Fibroblast of the aortic adventitia (primary cell): Measurements from ENCODE around the gene LRP1B. TPM values are rescaled to one million over a fixed set of nuclear protein-coding genes. Genes with fewer than 3 reads are reported as not detected.

ENCODE experiments used
- DNase-seq: peaks from one replicate; pipeline ENCODE4 v3.0.0-alpha.2; 2010; ENCODE audit warnings: low read depth
- H3K4me3 ChIP-seq: 2 replicates; pipeline ENCODE4 v1.5.1; 2011; ENCODE audit warnings: low read depth, mild to moderate bottlenecking, control low read depth, low read length, moderate library complexity
- total RNA-seq: library from RNA; depleted of rRNA; stranded (reverse); fragments of >200 nt; gene quantifications from 2 replicates; pipeline ENCODE4 v1.2.3, GENCODE V29; 2012; ENCODE audit warnings: low replicate concordance
- TF ChIP-seq, protein P1 (sequence below): IDR thresholded peaks from 2 replicates; pipeline ENCODE4 v1.5.1; 2011; ENCODE audit warnings: mild to moderate bottlenecking, low read length, control low read depth, inconsistent platforms; ENCODE audit not compliant: insufficient read depth

Gene LRP1B
- total RNA-seq, 1 donor = 0.36 TPM

DNA sequence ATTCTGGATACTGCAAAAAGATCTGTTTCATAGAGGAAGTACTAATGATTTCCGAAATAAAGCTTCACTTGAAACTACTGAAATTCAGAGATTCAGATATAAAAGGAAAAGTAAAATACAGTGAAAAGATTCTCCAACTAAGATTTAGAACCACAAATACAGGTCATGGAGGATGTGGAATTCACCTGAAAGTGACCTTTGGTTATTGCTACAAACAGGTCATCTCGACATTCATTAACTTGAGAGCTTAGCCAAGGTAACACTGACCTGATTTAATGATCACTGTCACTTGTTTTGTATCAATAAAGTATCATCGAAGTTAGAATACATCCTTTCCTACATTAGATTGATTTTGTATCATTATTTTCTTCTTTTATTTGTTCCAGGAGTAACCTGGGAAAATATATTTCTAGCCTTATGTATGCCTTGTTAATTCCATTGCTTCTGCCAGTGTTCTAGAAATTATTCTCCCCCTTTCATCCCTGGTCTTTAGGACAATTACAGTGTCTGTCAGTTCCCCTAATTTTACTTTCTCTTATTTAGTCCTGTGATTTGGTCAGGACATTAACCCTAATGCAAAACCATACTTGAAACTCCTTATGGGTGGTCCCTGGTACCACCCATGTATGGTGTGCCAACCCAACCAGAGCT lies 420.1 kb downstream of the LRP1B start:
- no peak overlapping the region for H3K4me3 ChIP-seq
- TF ChIP-seq, protein P1, sequence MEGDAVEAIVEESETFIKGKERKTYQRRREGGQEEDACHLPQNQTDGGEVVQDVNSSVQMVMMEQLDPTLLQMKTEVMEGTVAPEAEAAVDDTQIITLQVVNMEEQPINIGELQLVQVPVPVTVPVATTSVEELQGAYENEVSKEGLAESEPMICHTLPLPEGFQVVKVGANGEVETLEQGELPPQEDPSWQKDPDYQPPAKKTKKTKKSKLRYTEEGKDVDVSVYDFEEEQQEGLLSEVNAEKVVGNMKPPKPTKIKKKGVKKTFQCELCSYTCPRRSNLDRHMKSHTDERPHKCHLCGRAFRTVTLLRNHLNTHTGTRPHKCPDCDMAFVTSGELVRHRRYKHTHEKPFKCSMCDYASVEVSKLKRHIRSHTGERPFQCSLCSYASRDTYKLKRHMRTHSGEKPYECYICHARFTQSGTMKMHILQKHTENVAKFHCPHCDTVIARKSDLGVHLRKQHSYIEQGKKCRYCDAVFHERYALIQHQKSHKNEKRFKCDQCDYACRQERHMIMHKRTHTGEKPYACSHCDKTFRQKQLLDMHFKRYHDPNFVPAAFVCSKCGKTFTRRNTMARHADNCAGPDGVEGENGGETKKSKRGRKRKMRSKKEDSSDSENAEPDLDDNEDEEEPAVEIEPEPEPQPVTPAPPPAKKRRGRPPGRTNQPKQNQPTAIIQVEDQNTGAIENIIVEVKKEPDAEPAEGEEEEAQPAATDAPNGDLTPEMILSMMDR = no peak
- no peak for DNase-seq

DNA sequence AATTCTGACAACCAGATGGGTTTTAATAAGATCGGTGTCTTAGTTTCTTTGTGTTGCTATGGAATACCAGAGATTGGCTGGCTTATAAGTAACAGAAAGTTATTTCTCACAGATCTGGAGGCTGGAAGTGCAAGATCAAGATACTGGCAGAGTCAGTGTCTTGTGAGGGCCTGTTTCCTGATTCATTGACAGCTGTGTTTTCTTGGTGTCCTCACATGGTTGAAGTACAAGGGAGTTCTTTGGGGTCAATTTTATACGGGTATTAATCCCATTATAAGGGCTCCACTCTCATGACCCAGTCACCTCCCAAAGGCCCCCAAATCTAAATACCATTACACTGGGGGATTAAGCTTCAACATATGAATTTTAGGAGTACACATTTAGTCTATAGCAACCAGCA lies 421.1 kb downstream of the LRP1B start:
- no peak for DNase-seq
- TF ChIP-seq, protein P1 = no peak
- no peak overlapping the region for H3K4me3 ChIP-seq

DNA sequence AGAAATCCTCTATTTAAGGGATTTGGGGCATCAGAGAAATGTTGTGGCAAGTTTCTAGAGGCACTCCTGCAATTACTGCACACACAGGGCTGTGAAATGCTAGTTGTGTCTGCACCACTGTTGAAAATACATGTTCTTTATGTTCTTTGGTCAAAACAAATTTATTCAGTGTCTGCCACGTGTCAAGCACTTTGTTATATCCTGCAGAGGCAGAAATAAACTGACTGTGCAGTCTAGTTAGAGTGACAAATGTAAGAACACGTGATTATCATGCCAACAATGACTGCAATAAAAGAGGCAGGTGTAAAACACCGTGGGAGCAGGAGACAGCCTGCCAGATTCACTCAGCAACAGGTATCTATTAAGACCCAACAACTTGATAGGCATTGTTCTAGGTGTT lies 423.3 kb downstream of the LRP1B start:
- TF ChIP-seq, protein P1 = no peak
- DNase-seq = no peak
- H3K4me3 ChIP-seq = no peak overlapping the region

DNA sequence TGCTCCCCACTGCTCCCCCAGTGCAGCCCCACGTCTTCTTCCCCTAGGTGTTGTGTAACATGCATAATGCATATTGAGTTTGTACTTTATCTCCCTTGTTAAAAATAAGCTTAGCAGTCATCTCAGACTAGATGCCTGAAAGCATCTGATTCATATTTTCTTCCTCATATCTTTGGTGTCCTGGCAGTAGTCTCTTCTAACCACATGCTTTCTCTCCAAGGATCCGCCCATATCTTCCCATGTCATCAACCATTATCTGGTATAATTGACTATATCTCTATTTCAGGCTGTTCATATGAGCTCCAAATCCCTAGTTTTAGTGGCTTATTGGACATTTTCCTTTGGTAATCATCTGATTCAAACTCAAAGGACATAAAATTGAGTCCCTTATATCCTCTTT lies 426.3 kb downstream of the LRP1B start:
- TF ChIP-seq, protein P1 = no peak
- H3K4me3 ChIP-seq = no peak overlapping the region
- no peak for DNase-seq

DNA sequence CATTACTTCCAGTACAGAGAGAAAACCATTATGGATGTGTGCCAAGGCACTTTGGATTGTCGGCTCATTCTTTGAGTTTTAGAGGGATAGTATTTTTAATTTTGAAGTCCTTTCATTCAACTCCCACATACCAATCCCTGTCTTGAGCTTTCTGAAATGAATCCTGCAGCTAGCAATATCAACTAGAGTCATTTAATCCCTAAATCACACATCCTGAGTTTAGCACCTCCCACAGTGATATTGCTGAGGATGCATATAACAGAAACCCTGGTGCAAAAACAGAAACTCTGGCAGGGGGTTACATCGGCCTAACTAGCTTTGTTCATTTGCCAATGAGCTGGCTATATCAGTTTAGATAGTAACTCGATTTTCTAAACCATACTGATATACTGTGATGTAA lies 427.3 kb downstream of the LRP1B start:
- TF ChIP-seq, protein P1 = no peak
- H3K4me3 ChIP-seq = no peak overlapping the region
- no peak for DNase-seq

DNA sequence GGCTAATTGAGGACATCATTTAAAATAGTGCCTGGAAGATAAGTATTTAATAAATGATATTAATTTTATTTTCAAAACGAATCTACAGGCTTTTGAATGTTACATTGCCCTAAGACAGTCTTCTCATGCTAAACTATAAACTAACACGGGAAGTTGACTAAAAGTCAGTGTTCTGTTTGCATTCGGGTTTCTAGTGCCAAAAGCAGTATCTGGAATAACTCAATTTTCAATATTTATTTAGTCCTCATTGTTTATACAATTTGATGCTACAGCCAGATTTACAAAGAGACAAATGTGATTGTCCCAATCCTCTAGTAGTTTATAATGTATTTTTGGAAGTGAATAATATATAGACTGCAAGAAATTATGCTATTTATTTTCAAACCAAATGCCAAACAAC lies 429.2 kb downstream of the LRP1B start:
- DNase-seq = no peak
- TF ChIP-seq, protein P1 = no peak
- no peak overlapping the region for H3K4me3 ChIP-seq

- no peak for DNase-seq
- TF ChIP-seq, protein P1 = no peak
- no peak overlapping the region for H3K4me3 ChIP-seq
Observed at GRCh38 chr2:141699573-141699972, 431.2 kb downstream of the LRP1B start.
